Stromal cell of bone marrow (primary cell): ENCODE measurements around the gene PHC2.
A peak's percentile ranks its signal among the peaks of the same experiment; 100 is the strongest.

Source experiments
- DNase-seq: peaks from one replicate; pipeline ENCODE4 v3.0.0-alpha.2; 2012; ENCODE audit warnings: low read depth

The PHC2 gene

GRCh38 chr1:33420870-33421775 lies 9.8 kb downstream of the PHC2 start:
- DNase-seq = peak; percentile 21

- no peak for DNase-seq
Observed at GRCh38 chr1:33418811-33419210, 12.1 kb downstream of the PHC2 start.

- DNase-seq = no peak
Observed at GRCh38 chr1:33414879-33415278, 16.0 kb downstream of the PHC2 start.

- DNase-seq = peak; percentile 87
Observed at GRCh38 chr1:33410091-33410701, 20.7 kb downstream of the PHC2 start.

- DNase-seq = no peak
Observed at GRCh38 chr1:33408093-33408436, 22.8 kb downstream of the PHC2 start.

- no peak for DNase-seq
Observed at GRCh38 chr1:33407352-33408092, 23.4 kb downstream of the PHC2 start.

GRCh38 chr1:33402206-33402605 lies 28.7 kb downstream of the PHC2 start:
- no peak for DNase-seq

- no peak for DNase-seq
Observed at GRCh38 chr1:33401471-33401870, 29.4 kb downstream of the PHC2 start.

GRCh38 chr1:33400153-33400911 lies 30.6 kb downstream of the PHC2 start:
- no peak for DNase-seq

- DNase-seq = no peak
Observed at GRCh38 chr1:33399375-33399774, 31.5 kb downstream of the PHC2 start.

GRCh38 chr1:33397994-33398393 lies 32.9 kb downstream of the PHC2 start:
- no peak for DNase-seq

- no peak for DNase-seq
Observed at GRCh38 chr1:33397125-33397506, 33.8 kb downstream of the PHC2 start.

GRCh38 chr1:33396188-33397124 lies 34.4 kb downstream of the PHC2 start:
- DNase-seq = no peak

GRCh38 chr1:33394770-33395169 lies 36.1 kb downstream of the PHC2 start:
- peak; percentile 39 for DNase-seq

- DNase-seq = no peak
Observed at GRCh38 chr1:33393991-33394390, 36.9 kb downstream of the PHC2 start.

GRCh38 chr1:33393524-33393923 lies 37.4 kb downstream of the PHC2 start:
- DNase-seq = no peak

- DNase-seq = peak; percentile 42
Observed at GRCh38 chr1:33392639-33393038, 38.3 kb downstream of the PHC2 start.

GRCh38 chr1:33392206-33392605 lies 38.7 kb downstream of the PHC2 start:
- DNase-seq = no peak

- DNase-seq = no peak
Observed at GRCh38 chr1:33391343-33392078, 39.4 kb downstream of the PHC2 start.

GRCh38 chr1:33390542-33390941 lies 40.4 kb downstream of the PHC2 start:
- DNase-seq = no peak
